RKO (cell line): ENCODE results near the gene SPOPL.

Source experiments
- DNase-seq: peaks from one replicate; pipeline ENCODE4 v3.0.0-alpha.2; 2016; ENCODE audit warnings: low spot score

The SPOPL gene

DNA sequence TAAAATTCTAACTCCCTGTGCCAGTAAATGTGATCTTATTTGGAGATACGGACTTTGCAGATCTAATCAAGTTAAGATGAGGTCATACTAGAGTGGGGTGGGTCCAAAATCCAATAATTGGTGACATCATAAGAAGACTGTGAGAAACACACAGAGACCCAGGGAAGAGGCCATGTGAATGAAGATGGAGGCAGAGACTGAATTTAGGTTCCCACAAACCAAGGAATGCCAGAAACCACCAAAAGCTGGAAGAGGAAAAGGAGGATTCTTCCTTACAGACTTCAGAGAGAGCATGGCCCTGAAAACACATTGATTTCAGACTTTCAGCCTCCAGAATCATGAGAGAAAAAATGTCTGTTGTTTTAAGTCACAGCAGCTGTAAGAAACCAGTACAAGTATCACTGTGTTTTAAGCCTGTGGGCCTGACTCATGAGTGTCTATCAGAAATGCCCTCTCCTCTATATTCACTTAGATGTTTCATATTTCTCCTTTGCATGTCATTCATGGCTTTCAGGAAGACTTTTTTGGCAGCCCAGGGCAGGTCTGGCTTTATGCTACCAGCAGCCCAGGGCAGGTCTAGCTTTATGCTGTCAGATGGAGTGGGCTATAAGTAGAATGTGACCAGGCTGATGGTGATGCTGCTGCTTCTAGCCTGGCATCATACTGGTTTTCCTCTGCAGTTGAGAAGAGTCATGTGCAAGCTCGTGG lies 100.0 kb downstream of the SPOPL start:
- no peak for DNase-seq

DNA sequence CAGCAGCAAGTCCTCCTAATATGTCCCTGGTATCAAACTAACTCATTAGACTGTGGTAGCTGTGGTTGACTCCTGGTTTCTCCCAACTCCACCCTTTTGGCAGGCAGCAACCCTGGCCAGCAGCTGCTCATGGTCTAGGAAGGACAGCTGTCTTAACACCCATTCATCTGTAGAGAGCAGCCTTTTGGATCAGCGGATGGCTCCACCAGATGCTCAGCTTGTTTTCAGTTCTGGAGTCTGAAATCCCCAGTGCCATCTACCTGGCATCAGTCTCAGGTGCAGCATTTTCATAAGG lies 100.5 kb downstream of the SPOPL start:
- DNase-seq = no peak

DNA sequence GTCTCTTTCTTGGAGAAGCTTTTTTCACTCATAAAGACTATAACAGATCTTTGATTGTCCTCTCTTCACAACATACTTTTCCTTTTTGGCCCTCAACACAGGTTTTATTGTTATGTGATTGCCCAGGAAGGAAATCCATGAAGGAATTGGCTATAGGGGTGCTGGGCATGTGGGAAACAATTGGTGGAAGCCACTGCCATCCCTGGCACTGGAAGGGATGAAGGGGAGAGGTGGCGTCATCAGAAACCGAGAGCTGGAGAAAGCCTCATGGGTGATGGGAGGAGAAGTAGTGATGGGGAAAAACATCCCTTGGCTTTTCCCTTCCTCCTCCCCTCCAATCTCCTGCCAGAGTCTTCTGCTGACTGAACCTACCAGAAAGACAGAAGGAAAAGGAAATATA lies 106.2 kb downstream of the SPOPL start:
- DNase-seq = no peak

DNA sequence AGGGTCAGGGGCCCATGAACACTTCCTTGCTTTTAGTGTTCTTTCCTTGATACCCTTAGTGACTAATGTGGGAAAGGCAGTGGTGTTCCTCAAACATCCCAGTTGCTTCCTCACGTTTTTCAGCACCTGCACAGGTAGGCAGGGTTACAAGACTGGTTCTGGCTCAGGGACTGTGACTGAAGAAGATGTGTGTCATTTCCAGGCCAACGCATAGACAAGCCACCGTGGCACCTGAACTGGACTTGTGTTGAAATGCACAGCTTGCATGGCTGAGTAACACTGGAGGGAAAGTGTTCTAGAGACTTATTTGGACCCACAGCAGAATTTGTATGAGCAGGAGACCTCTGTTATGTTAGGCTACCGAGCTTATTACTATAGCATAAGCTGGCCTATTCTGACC lies 107.9 kb downstream of the SPOPL start:
- no peak for DNase-seq

DNA sequence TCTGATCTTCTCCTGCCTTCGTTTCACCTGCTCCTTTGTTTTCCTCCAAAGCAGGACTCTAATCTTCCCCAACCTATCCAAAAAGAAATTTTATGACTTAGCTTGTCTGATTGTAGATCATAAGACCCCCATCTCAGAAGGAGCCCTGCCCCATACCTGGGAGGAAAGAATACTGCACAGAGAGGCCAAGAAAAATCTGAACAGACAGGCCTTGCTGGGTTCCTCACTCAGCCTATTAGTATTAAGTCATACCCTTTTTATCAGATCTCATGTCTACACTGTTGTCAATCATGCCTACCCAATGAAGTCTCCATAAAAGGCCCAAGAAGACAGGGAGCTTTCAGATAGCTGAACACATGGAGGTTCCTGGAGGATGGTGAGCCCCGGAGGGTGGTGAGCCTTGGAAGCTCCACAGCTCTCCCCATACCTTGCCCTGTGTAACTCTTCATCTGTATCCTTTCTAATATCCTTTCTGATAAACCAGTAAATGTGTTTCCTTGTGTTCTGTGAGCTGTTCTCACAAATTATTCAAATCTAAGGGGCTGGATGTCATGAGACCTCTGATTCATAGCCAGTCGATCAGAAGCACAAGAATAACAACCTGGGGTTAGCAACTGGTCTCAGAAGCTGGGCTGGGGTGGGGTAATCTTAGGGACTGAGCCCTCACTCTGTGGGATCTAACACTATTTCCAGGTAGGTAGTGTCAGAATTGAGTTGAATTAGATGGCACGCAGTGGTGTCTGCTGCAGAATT lies 108.8 kb downstream of the SPOPL start:
- DNase-seq = no peak

DNA sequence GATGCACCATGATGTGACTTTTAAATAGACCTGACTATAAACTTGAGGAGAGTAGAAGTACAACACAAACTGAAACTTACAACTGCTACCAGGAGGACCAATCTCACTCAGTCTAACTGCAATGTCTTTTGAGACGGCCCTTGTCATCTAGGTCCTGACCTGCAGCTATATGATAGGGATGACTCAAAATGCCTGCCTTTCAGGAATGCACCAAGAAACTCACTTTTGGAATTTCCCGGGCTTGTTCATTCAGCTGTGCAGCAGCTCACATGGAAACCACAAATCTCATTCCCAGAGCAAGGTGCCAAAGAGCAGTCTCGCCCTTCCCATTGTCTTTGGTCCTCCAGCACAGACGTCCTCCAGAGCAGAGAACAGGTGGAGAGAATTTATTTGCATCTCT lies 113.7 kb downstream of the SPOPL start:
- no peak for DNase-seq

DNA sequence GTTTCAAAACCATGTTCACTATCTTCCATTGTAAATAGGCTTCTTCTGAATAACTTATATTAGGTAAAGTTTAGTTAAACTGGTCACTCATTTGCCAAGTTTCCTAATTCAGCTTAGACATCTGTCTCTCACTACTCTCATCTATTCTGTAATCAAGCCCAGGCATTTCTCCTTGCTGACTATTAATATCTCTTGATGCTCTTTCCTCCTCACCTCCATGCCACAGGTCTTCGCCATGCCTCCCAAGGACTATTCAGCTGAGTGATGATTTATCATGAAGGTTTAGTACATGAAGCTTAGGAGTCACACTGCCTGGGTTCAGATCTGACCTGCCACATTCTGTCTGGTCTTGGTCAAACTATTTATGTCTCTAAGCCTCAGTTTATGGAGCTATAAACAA lies 115.5 kb downstream of the SPOPL start:
- DNase-seq = no peak

DNA sequence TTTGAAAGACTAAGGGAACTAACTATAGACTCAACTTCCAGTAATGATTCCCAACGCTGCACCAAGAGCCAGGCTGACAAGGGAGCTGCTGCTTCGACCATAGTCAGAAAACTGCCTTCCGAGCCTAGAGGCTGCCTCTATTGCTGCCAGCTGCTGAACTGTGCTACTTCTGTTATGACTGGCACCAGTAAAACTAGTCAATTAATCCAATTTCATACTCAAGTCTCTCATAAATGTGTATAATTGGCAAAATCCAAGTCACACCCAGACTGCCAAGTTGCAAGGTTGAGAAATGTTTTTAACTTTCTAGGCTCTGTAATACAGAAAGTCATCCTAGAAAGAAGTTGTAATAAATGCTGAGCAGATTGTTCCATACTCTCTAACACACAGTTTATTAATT lies 117.4 kb downstream of the SPOPL start:
- no peak for DNase-seq

DNA sequence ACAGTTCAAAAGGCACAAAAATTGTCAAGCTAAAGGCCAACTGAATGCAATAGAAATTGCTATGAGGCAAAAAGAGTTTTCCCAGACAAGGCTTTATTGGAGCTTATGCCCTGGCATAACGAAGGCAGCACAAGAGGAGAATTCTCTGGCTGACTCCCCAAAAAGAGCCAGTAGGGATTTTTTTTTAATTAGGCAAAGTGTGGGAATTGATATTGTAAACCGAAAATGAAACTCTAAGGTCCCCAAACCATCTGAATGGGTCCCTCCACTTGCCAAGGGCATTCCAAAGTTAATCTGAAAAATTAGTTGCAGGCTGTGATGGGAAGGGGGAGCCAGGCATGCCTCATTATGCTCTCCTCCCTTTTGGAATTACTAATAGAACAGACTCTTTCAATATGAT lies 118.9 kb downstream of the SPOPL start:
- DNase-seq = no peak

DNA sequence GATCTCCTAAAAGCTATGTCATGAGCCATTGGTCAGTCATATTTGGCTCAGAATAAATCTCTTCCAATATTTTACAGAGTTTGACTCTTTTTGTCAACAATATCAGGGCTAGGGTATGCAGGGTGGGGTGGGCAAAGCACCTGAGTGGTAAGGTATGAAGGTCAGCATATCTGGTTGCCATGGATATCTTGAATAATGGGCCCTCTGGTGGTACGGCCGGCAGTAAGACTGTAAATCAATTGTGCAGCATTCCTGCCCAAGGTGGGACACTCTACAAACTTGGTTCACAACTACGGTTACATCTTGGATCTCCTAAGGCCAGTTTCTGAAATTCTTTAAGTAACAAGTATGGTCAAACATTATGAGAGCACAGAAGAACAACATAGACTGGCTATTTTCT lies 119.6 kb downstream of the SPOPL start:
- DNase-seq = no peak

DNA sequence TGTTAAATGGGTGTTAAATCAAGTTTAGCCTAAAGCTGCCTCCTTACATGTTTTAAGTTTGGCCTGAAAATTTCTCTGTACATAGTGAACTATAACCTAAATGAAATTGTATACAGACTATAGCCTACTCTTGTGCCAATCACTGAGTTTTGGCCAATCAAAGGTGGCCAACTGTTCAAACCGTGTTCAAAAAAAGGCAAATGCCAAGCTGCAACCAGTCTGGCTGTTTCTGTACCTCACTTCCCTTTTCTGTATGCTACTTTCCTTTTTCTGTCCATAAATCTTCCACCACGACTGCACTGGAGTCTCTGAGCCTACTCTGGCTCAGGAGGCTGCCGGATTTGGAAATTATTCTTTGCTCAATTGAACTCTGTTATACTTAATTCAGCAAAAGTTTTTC lies 121.0 kb downstream of the SPOPL start:
- DNase-seq = no peak
